HEK293T (cell line): ENCODE measurements around the gene RAB6B.

ENCODE experiments used
- CTCF ChIA-PET: fragments of 350-600 bp; formaldehyde crosslinking; extraction: SDS; loops from one replicate; lab custom pipeline; 2021; ENCODE audit warnings: antibody characterized with exemption, inconsistent platforms; lab: Yijun Ruan, JAX
- POLR2A ChIA-PET: fragments of 350-600 bp; formaldehyde crosslinking; extraction: SDS; loops from one replicate; lab custom pipeline; 2020; ENCODE audit warnings: antibody characterized with exemption, inconsistent platforms; lab: Yijun Ruan, JAX
- DNase-seq: peaks from one replicate; pipeline ENCODE4 v3.0.0; 2012; ENCODE audit warnings: mixed read lengths; ENCODE audit errors: extremely low spot score
- ARNT ChIP-seq: fragments of 450-650 bp; IDR thresholded peaks from 2 replicates; pipeline ENCODE4 v1.6.1; 2017; ENCODE audit warnings: mild to moderate bottlenecking
- BHLHE40 ChIP-seq: fragments of 450-650 bp; IDR thresholded peaks from 2 replicates; pipeline ENCODE4 v1.6.1; 2016; ENCODE audit warnings: mild to moderate bottlenecking, moderate library complexity, borderline replicate concordance
- CTBP1 ChIP-seq: fragments of 450-650 bp; IDR thresholded peaks from 2 replicates; pipeline ENCODE4 v1.6.1; 2016; ENCODE audit warnings: borderline replicate concordance
- ELF4 ChIP-seq: fragments of 450-650 bp; IDR thresholded peaks from 2 replicates; pipeline ENCODE4 v1.6.1; 2017; ENCODE audit warnings: antibody characterized with exemption
- FOXA1 ChIP-seq: fragments of 450-650 bp; IDR thresholded peaks from 2 replicates; pipeline ENCODE4 v1.6.1; 2016; ENCODE audit warnings: mild to moderate bottlenecking
- FOXK2 ChIP-seq: fragments of 450-650 bp; IDR thresholded peaks from 2 replicates; pipeline ENCODE4 v1.6.1; 2016; ENCODE audit warnings: mild to moderate bottlenecking
- FOXM1 ChIP-seq: fragments of 450-650 bp; IDR thresholded peaks from 2 replicates; pipeline ENCODE4 v1.6.1; 2017; ENCODE audit warnings: mild to moderate bottlenecking, borderline replicate concordance
- HDGF ChIP-seq: fragments of 450-650 bp; IDR thresholded peaks from 2 replicates; pipeline ENCODE4 v1.6.1; 2017; ENCODE audit warnings: antibody characterized with exemption, borderline replicate concordance
- L3MBTL2 ChIP-seq: fragments of 450-650 bp; conservative IDR thresholded peaks from 2 replicates; pipeline ENCODE4 v1.6.1; 2016; ENCODE audit warnings: mild to moderate bottlenecking
- LEF1 ChIP-seq: fragments of 450-650 bp; IDR thresholded peaks from 2 replicates; pipeline ENCODE4 v1.6.1; 2017; ENCODE audit warnings: mild to moderate bottlenecking, borderline replicate concordance
- NFRKB ChIP-seq: fragments of 450-650 bp; IDR thresholded peaks from 2 replicates; pipeline ENCODE4 v1.6.1; 2016; ENCODE audit warnings: mild to moderate bottlenecking, moderate library complexity
- SP1 ChIP-seq: fragments of 450-650 bp; IDR thresholded peaks from 2 replicates; pipeline ENCODE4 v1.6.1; 2017
- SUZ12 ChIP-seq: fragments of 450-650 bp; IDR thresholded peaks from 2 replicates; pipeline ENCODE4 v1.6.1; 2016; ENCODE audit warnings: mild to moderate bottlenecking
- TARDBP ChIP-seq: fragments of 450-650 bp; IDR thresholded peaks from 2 replicates; pipeline ENCODE4 v1.6.1; 2016
- ZNF384 ChIP-seq: fragments of 450-650 bp; IDR thresholded peaks from 2 replicates; pipeline ENCODE4 v1.6.1; 2016
- TF ChIP-seq, protein P1 (sequence below): fragments of 450-650 bp; IDR thresholded peaks from 2 replicates; pipeline ENCODE4 v1.6.1; 2016

The RAB6B gene

DNA sequence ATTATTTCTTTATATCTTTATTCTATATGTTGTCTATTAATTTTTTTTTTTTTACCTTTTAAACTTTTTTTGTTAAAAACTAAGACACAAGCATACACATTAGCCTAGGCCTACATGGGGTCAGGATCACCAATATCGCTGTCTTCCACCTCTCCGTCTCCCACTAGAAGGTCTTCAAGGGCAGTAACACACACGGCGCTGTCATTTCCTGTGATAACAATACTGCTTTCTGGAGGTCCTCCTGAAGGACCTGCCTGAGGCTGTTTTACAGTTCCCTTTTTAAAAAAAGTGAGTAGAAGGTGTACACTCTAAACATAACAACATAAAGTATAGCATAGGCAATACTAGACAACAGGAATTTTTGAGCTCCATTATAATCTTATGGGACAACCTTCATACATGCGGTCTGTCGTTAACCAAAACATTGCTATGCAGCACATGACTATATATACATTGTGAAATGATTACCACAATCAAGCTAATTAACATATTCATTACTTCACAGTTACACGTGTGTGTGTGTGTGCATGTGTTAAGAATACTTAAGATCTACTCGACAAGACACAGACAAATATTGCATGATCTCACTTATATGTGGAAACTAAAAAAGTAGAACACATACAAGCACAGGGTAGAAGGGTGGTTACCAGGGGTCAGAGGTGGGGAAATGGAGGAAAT is 20.8 kb downstream of the RAB6B start:
- CTCF ChIA-PET, result no interaction called here
- TF ChIP-seq BHLHE40, result no peak
- TF ChIP-seq, protein P1, sequence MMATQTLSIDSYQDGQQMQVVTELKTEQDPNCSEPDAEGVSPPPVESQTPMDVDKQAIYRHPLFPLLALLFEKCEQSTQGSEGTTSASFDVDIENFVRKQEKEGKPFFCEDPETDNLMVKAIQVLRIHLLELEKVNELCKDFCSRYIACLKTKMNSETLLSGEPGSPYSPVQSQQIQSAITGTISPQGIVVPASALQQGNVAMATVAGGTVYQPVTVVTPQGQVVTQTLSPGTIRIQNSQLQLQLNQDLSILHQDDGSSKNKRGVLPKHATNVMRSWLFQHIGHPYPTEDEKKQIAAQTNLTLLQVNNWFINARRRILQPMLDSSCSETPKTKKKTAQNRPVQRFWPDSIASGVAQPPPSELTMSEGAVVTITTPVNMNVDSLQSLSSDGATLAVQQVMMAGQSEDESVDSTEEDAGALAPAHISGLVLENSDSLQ, result no peak
- TF ChIP-seq ZNF384, result no peak
- TF ChIP-seq ARNT, result no peak
- no peak for DNase-seq
- POLR2A ChIA-PET, result no interaction called here

DNA sequence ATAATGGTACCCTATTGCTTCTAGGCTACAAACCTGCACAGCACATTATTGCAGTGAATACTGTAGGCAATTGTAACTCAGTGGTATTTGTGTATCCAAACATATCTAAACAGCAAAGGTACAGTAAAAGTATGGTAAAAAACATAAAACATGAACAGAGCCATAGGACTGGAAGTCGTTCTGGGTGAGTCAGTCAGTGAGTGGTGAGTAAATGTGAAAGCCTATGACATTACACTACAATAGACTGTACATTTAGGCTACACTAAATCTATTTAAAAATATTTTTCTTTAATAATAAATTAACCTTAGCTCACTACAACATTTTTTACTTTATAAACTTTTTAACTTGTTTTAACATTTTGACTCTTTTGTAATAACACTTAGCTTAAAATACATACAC is 21.3 kb downstream of the RAB6B start:
- no peak for DNase-seq
- TF ChIP-seq ZNF384 (no peak), FOXK2 (no peak), LEF1 (no peak), FOXM1 (no peak), HDGF (no peak), TARDBP (no peak), SP1 (no peak)
- POLR2A ChIA-PET, result no interaction called here
- CTCF ChIA-PET, result no interaction called here

DNA sequence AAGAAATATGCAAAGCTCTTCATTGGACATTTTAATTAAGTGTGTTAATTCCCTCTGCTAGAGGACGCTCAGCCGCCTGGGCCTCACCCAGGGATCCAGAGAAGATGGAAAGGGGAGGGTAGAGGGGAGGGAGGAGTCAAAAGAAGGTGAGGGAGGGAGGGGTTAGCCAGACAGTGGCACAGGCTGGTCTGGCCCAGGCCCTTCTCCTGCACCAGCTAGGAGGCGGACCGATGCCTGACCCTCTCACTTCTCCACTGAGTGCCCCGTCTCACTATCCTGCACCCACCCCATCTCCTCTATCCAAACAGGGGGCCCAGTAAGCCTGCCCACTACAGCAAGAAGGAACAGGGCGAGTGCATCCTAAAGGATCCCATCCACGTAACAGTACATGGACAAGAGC is 22.9 kb downstream of the RAB6B start:
- POLR2A ChIA-PET, result interaction anchor here (1.2 kb wide), 1 partner anchor 53 kb away, joined by 3 read pairs; no protein-coding TSS in a partner anchor
- TF ChIP-seq FOXA1, result no peak
- no peak for TF ChIP-seq L3MBTL2
- no peak for TF ChIP-seq ARNT
- no peak for TF ChIP-seq HDGF
- no peak for TF ChIP-seq SUZ12
- TF ChIP-seq LEF1, result no peak
- no peak for TF ChIP-seq NFRKB
- no peak for TF ChIP-seq FOXM1
- no peak for TF ChIP-seq ELF4
- TF ChIP-seq TARDBP, result no peak
- TF ChIP-seq ZNF384, result no peak
- no peak for TF ChIP-seq CTBP1
- no peak for TF ChIP-seq FOXK2
- DNase-seq, result no peak
- CTCF ChIA-PET, result no interaction called here

DNA sequence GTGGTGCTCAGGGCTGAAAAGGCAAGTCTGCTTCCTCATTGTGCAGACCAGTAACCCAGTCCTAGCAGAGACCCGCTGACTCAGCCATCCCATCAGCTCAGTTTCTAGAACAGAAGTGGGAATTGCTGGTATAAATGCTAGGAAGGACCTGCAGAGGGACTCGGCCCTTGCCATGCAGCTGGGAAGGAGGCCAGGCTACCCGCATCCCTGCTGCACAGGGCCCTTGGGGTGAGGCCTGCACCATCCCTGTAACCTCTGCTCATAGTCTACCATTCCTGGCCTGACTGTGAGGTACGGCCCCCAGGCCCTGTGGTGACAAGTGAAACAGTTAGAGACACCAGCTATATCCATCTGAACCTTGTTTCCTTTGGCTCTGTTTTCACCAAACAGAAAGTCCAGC is 23.5 kb downstream of the RAB6B start:
- no peak for DNase-seq
- POLR2A ChIA-PET, result interaction anchor here (1.2 kb wide), 1 partner anchor 54 kb away, joined by 3 read pairs; no protein-coding TSS in a partner anchor
- CTCF ChIA-PET, result no interaction called here
- no peak for TF ChIP-seq TARDBP
- TF ChIP-seq L3MBTL2, result no peak
- TF ChIP-seq ZNF384, result no peak

DNA sequence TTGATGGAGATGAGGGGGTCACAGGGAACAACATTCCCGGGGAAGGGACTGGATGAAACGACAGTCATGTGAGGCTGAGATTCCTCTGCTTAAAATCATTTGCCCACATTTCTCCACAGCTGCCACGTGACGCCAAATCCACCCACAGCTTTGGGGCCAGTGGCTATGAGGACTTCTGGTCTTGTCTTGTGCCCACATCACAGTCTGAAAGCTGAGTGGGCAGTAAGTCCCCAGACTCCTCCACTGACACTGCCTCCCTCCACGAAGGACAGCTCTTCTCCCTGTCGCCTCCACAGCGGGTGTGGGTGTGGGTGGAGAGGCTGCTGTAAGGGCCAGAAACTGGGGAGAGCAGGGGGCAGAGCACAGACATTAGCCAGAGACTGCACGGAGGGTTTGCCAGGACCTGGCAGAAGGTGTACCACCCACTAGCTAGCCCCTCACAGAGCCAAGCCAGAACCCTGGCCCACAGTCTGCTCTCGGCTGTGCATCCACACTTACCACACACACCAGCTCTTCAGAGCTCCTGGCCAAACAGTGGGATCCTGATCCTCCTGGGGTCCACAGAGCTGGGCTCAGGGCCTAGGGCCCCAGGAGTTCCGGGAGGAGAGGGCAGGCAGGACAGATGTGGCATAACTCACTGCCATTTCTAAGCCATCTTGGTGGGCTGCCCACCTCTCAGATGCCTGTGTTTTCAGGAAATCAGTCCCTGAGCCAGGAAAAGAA is 24.2 kb downstream of the RAB6B start:
- ChIA-PET CTCF (no interaction called here), POLR2A (interaction anchor here (1.2 kb wide), 1 partner anchor 54 kb away, joined by 3 read pairs; no protein-coding TSS in a partner anchor)
- no peak for DNase-seq
- TF ChIP-seq BHLHE40 (no peak), ZNF384 (no peak), FOXA1 (no peak), FOXM1 (no peak), NFRKB (no peak), ELF4 (no peak), HDGF (no peak), ARNT (no peak), FOXK2 (no peak), SUZ12 (no peak)
- TF ChIP-seq, protein P1, result no peak

DNA sequence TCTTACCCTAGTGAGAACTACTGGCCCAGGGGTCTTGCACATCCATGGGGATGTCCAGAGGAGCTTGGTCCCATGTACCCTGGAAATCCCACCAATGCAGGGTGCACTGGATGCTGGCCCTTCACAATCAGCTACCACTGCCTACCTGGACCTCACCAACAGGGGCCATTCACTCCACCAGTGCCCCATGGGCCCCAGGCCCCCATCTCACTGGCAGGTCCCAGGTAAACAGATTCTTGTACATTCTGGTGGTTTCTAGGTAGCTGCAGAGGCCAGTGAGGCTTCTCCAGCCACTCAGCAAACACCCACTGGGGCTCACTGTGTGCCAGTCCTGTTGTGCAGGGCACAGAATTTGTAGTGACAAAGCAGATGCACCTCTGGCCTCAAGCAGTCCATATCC is 24.9 kb downstream of the RAB6B start:
- ChIA-PET CTCF (no interaction called here), POLR2A (no interaction called here)
- no peak for DNase-seq

More for the DNA sequence above, 24.9 kb downstream of the RAB6B start:
- TF ChIP-seq FOXK2 (no peak), BHLHE40 (no peak), ELF4 (no peak), TARDBP (no peak), L3MBTL2 (no peak), HDGF (no peak), FOXM1 (no peak), LEF1 (no peak), ZNF384 (no peak), NFRKB (no peak)
- TF ChIP-seq, protein P1, result no peak
